Measurements from ENCODE around the gene ALKBH3.

ALKBH3 gene

DNA sequence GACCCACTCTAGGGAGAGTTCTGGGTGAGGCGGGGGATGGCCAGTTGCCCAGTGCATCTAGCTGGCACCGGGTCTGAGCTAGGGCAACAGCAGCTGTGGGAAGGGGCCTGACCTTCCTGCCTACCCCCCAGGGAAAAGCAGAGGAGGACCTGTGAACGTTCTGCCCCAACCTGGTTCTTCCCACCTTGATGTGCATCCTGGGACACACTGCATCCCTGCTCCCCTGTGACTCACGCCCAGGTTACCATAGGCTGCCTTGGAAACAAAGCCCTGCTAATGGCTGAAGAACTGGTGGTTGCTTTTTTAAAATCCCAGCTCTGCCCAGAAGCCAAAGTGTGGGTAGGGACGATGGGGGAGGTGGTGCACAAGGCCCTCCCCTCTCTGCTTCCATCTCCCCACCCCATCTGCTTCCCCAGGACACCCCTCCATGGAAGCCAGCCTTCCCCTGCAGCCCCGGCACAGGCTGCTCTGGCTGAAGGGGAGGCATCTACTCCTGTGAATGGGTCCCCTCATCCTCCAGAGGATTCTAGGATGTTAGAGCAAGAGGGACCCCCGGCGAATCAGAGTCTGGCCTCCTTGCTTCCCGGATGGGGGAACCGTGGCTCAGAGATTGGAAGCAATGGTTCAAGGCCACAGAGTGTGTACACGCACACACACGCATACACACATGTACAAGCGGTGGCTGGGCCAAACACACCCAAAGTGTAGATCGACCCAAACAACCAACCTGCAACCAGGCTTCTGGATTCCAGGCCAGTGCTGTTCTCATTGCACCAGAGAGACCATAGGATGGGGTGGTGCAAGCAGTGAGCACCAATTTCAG, 54.2 kb downstream of the ALKBH3 start:
- no peak overlapping the region for H3K4me3 ChIP-seq (ENCODE audit: low read depth, low read length)
- ChIA-PET CTCF (interaction anchor here (1.2 to 2.5 kb wide), 2 partner anchors 45 to 103 kb away, joined by 5 to 12 read pairs; no protein-coding TSS in a partner anchor), POLR2A (no interaction called here)
- TF ChIP-seq, protein P1, sequence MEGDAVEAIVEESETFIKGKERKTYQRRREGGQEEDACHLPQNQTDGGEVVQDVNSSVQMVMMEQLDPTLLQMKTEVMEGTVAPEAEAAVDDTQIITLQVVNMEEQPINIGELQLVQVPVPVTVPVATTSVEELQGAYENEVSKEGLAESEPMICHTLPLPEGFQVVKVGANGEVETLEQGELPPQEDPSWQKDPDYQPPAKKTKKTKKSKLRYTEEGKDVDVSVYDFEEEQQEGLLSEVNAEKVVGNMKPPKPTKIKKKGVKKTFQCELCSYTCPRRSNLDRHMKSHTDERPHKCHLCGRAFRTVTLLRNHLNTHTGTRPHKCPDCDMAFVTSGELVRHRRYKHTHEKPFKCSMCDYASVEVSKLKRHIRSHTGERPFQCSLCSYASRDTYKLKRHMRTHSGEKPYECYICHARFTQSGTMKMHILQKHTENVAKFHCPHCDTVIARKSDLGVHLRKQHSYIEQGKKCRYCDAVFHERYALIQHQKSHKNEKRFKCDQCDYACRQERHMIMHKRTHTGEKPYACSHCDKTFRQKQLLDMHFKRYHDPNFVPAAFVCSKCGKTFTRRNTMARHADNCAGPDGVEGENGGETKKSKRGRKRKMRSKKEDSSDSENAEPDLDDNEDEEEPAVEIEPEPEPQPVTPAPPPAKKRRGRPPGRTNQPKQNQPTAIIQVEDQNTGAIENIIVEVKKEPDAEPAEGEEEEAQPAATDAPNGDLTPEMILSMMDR (IDR thresholded peaks at IDR 0.05; ENCODE audit: insufficient read depth, low read length, missing control alignments): no peak
- no peak for DNase-seq (ENCODE audit: low read depth, low spot score)

DNA sequence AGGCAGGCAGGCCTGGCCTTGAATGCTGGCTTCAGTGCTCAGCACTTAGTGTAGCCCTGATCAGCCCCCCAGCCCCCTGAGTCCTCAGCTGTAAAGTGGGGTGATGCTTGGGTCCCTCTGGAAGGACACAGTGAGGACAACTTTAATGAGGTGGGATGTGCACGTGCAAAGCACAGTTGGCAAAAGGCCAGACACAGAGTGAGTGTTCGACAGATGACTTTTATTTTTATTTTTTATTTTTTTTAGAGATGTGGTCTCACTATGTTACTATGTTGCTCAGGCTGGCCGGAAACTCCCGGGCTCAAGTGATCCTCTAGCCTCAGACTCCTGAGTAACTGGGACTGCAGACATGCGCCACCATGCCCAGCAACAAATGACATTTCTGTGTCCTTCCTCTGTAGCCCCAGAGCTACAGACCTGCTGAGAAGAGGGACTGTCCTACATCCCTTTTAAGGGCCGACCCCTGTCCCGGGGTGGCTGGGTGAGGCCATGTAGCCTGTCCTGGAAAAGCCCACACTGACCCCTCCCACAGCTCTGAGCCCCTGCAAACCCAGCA, 54.9 kb downstream of the ALKBH3 start:
- TF ChIP-seq, protein P1 (IDR thresholded peaks at IDR 0.05; ENCODE audit: insufficient read depth, low read length, missing control alignments): no peak
- ChIA-PET POLR2A (no interaction called here), CTCF (interaction anchor here (2.5 kb wide), 1 partner anchor 102 kb away, joined by 12 read pairs; no protein-coding TSS in a partner anchor)
- no peak for DNase-seq (ENCODE audit: low read depth, low spot score)
- no peak overlapping the region for H3K4me3 ChIP-seq (ENCODE audit: low read depth, low read length)

DNA sequence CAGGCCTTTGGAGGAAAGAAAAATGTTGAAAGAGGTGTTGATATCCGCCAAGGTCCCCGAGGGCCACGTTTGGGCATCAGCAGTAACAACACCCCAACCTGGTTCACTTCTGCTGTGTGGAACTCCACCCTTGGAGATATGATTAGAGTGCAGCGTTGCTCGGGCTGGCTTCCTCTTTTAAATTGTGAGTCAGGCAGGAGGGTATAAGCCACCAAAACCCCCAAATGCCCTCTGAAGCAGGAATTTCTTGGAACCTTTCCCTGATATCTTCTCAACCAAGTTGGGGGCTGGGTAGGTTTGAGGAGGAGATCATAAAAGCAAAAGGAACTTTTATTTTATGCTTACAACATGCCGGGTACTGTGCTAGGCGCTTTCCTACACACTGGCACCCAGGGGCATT, 55.4 kb downstream of the ALKBH3 start:
- POLR2A ChIA-PET: no interaction called here
- CTCF ChIA-PET: interaction anchor here (1.5 to 15.8 kb wide), 3 partner anchors 11 to 44 kb away, joined by 3 to 180 read pairs (median 20); no protein-coding TSS in a partner anchor
- TF ChIP-seq, protein P1 (IDR thresholded peaks at IDR 0.05; ENCODE audit: insufficient read depth, low read length, missing control alignments): no peak
- H3K4me3 ChIP-seq (ENCODE audit: low read depth, low read length): no peak overlapping the region
- DNase-seq (ENCODE audit: low read depth, low spot score): no peak

DNA sequence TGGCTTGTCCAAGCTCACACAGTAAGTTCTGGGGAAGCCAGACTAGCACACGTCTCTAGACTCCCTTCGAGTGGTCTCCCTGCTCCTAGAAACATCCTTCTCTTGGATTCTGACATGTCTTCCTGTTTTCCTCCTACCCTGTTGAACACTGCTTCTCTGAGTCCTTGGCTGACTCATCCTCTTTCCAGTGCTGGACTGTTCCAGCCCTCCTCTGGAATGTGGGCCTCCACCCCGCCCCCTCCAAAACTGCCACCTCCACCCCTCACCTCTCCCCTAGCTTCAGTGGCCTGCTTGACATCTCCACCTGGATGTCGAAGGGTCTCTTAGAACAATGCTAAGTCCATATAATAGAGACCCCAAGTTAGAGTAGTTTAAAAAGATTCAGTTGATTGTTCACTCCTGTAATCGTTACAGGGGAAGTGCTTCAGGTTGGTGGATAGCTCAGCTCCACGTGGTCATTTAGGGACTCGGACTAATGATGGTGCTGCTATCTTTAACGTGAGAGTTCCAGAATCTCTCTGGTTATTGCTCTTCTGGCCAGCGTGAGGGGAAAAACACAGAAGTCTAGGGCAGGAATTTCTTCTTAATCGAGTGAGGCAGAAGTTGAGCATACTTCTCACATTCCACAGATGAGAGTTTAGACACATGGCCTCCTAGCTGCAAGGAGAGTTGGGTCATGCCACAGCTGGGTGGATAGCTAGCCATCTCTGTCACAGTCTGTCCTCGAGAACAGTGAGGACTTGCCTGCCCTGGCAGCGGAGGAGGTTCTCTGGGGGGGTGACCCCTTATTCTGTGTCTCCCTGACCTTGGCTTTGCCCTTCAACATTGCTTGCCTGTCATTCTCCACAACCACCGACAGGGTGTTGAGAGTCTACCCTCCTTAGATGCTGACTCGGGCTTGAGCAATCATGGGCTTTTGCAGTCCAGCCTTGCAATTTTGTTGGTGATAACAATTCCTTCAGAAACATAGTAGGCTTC, 57.1 kb downstream of the ALKBH3 start:
- peak; percentile 59 for DNase-seq (ENCODE audit: low read depth, low spot score)
- TF ChIP-seq, protein P1 (IDR thresholded peaks at IDR 0.05; ENCODE audit: insufficient read depth, low read length, missing control alignments): no peak
- CTCF ChIA-PET: interaction anchor here (0.8 to 15.8 kb wide), 8 partner anchors 10 to 129 kb away, joined by 3 to 180 read pairs (median 3); partner anchors contain the start of gene ACCS
- H3K4me3 ChIP-seq (ENCODE audit: low read depth, low read length): no peak overlapping the region
- POLR2A ChIA-PET: interaction anchor here (0.5 kb wide), 1 partner anchor 14 kb away, joined by 3 read pairs; no protein-coding TSS in a partner anchor

DNA sequence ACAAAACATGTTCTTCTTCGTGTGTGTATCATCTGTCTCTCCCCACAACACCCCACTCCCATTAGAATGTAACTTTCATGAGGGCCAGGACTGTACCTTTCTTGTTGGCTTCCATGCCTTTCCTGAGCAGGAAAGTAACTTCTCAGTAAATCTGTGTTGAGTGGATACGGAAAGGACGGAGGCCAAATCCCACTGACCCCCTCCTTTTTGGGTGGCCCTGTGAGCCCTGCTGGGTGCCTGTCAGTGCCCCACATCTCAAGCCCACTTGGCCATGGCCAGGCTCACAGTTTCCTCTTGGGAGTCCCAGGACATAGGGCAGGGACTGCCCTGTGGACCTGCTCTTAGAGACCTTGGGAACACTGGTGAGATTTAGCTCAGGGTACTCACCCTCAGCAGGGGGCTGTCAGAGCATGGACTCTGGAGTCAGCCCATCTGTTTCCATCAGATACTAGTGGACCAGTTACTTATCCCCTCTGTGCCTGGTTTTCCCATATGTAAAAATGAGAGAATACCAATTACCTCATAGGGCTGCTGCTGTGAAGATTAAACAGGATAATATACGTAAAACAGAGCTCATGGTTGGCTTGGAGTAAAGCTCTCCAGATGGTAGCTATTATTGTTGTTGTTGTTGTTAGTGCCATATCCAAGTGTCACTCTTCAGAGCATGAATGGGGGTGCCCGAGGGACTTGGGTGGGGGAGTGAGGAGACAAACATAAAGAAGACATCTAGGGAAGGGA, 60.8 kb downstream of the ALKBH3 start:
- TF ChIP-seq, protein P1 (IDR thresholded peaks at IDR 0.05; ENCODE audit: insufficient read depth, low read length, missing control alignments): no peak
- ChIA-PET POLR2A (interaction anchor here (0.7 to 3.4 kb wide), 10 partner anchors 8 to 91 kb away, joined by 3 to 27 read pairs (median 6); partner anchors contain the start of gene ALKBH3), CTCF (interaction anchor here (0.9 to 15.8 kb wide), 9 partner anchors 9 to 94 kb away, joined by 3 to 180 read pairs (median 5); no protein-coding TSS in a partner anchor)
- H3K4me3 ChIP-seq (ENCODE audit: low read depth, low read length): peak overlapping the region; percentile 55
- no peak for DNase-seq (ENCODE audit: low read depth, low spot score)
